Measurements from ENCODE around the gene UQCRFS1.

GRCh38 chr19:29215322-29215845 lies 2.4 kb upstream of the UQCRFS1 start:
- no peak for TF ChIP-seq CTCF (IDR thresholded peaks at IDR 0.05)
- no peak for TF ChIP-seq POLR2A (IDR thresholded peaks at IDR 0.05)
